K562 (cell line): ENCODE data around the gene CSTF1. TPM values are rescaled to one million over a fixed set of nuclear protein-coding genes. Genes with fewer than 3 reads are reported as not detected.

Experiments
- ATAC-seq: fragments of 200-7000 bp; cut with Tn5 transposase; 3 replicates; pipeline ENCODE4 v1.9.1; 2020; ENCODE audit warnings: moderate library complexity
- BruUV-seq: library from RNA; stranded (reverse); fragments of 400-500 nt; replicated peaks from 2 replicates; lab custom pipeline; 2021; lab: Mats Ljungman, UMichigan
- CTCF ChIA-PET: fragments of 300-600 bp; formaldehyde crosslinking; extraction: SDS; loops from one replicate; lab custom pipeline; 2021; ENCODE audit warnings: low intra/inter-chr PET ratio; lab: Yijun Ruan, JAX
- POLR2A ChIA-PET: fragments of 300-600, 350-650 bp; sonication (Branson Sonifier 250); formaldehyde crosslinking; extraction: SDS; loops from one replicate; lab custom pipeline; 2021; ENCODE audit warnings: antibody characterized with exemption, inconsistent platforms; lab: Yijun Ruan, JAX
- DNase-seq, 4 experiments: peaks; one replicate each; pipeline versions ENCODE4 v3.0.0 to v3.0.0-alpha.2; 2011 to 2018; ENCODE audit warnings: low spot score in 3 of 4, mixed read lengths in 3 of 4; ENCODE audit errors: extremely low read depth in 1 of 4
- FAIRE-seq: peaks from 2 replicates; lab custom pipeline; 2011; peaks lifted over from hg19 to GRCh38; lab: Jason Lieb, UNC
- H2AFZ ChIP-seq: 2 replicates; pipeline ENCODE4 v1.6.0; 2011; ENCODE audit warnings: low read depth, low read length, control low read depth, inconsistent platforms
- H3K27ac ChIP-seq: fragments of 200-600 bp; 3 replicates; pipeline ENCODE4 v1.8.0; 2011; ENCODE audit warnings: low read depth, mild to moderate bottlenecking, control low read depth, inconsistent platforms, low read length, moderate library complexity, mixed read lengths; ENCODE audit errors: extremely low read depth
- H3K27me3 ChIP-seq, 2 experiments: fragments of 300-600 bp in 1 of 2; 2 replicates in 1 of 2; 3 replicates in 1 of 2; pipeline versions ENCODE4 v1.6.0 to v1.8.0; 2011; ENCODE audit warnings: inconsistent platforms in 2 of 2, low read length in 2 of 2, mild to moderate bottlenecking in 1 of 2, mixed read lengths in 1 of 2, moderate library complexity in 1 of 2; ENCODE audit not compliant: control insufficient read depth in 2 of 2, insufficient read depth in 2 of 2
- H3K36me3 ChIP-seq: fragments of 300-600 bp; 3 replicates; pipeline ENCODE4 v1.8.0; 2011; ENCODE audit warnings: mild to moderate bottlenecking, low read length, inconsistent platforms; ENCODE audit not compliant: control insufficient read depth, insufficient read depth
- H3K4me1 ChIP-seq, 2 experiments: fragments of 200-600 bp in 1 of 2; replicated peaks in 1 of 2; 2 replicates in 1 of 2; 3 replicates in 1 of 2; pipeline versions ENCODE4 v1.5.1 to v1.8.0; 2011; ENCODE audit warnings: inconsistent platforms in 2 of 2, low read length in 2 of 2, mild to moderate bottlenecking in 1 of 2, mixed read lengths in 1 of 2, moderate library complexity in 1 of 2; ENCODE audit not compliant: control insufficient read depth in 2 of 2, insufficient read depth in 2 of 2
- H3K4me2 ChIP-seq: 2 replicates; pipeline ENCODE4 v1.6.1; 2011; ENCODE audit warnings: low read length, control low read depth, inconsistent platforms, mixed read lengths; ENCODE audit not compliant: insufficient read depth
- H3K4me3 ChIP-seq: fragments of 200-600 bp; sonication (generic), shearing (Covaris generic); 2 replicates; pipeline ENCODE4 v1.5.1; 2016; ENCODE audit warnings: control low read depth, inconsistent platforms
- H3K79me2 ChIP-seq: fragments of 200-600 bp; 3 replicates; pipeline ENCODE4 v1.8.0; 2011; ENCODE audit warnings: low read length, inconsistent platforms; ENCODE audit not compliant: control insufficient read depth, insufficient read depth
- H3K9ac ChIP-seq, 2 experiments: 2 replicates each; pipeline versions ENCODE4 v1.6.0 to v1.6.1; 2011; ENCODE audit warnings: low read depth in 2 of 2, low read length in 2 of 2, control low read depth in 1 of 2, inconsistent platforms in 1 of 2, mild to moderate bottlenecking in 1 of 2, mixed read lengths in 1 of 2; ENCODE audit not compliant: insufficient read depth in 1 of 2
- H3K9me1 ChIP-seq: one replicate; pipeline ENCODE4 v1.6.0; 2011; ENCODE audit warnings: inconsistent platforms, mild to moderate bottlenecking, low read length, moderate library complexity; ENCODE audit not compliant: control insufficient read depth, insufficient read depth
- H3K9me3 ChIP-seq: replicated peaks from 2 replicates; pipeline ENCODE4 v1.5.1; 2011; ENCODE audit warnings: low read depth, low read length, inconsistent platforms; ENCODE audit not compliant: control insufficient read depth, insufficient read depth
- H4K20me1 ChIP-seq: replicated peaks from 2 replicates; pipeline ENCODE4 v1.6.1; 2011; ENCODE audit warnings: low read length, inconsistent platforms, mixed read lengths; ENCODE audit not compliant: control insufficient read depth, insufficient read depth
- CHCHD3 ChIP-seq: fragments of 250-450 bp; sonication (Bioruptor Pico); IDR thresholded peaks from 2 replicates; pipeline ENCODE4 v2.1.2; 2022; ENCODE audit warnings: mild to moderate bottlenecking
- DMBX1 ChIP-seq: fragments of 250-450 bp; sonication (Bioruptor Pico); IDR thresholded peaks from 2 replicates; pipeline ENCODE4 v1.8.0; 2022; ENCODE audit warnings: inconsistent platforms, mild to moderate bottlenecking, moderate library complexity, borderline replicate concordance
- EZH2 ChIP-seq: IDR thresholded peaks from 2 replicates; pipeline ENCODE4 v1.6.1; 2012; ENCODE audit warnings: low read depth, mild to moderate bottlenecking, inconsistent platforms, low read length, borderline replicate concordance
- MXI1 ChIP-seq: IDR thresholded peaks from 2 replicates; pipeline ENCODE4 v1.6.1; 2011; ENCODE audit warnings: low read depth, mild to moderate bottlenecking, improper control_type of control experiment, low read length
- PTBP1 ChIP-seq: fragments of 200-400 bp; formaldehyde crosslinking; IDR thresholded peaks from 2 replicates; pipeline ENCODE4 v1.6.1; 2017; ENCODE audit warnings: low read depth, low read length
- SETDB1 ChIP-seq: IDR thresholded peaks from one replicate; pipeline ENCODE4 v1.6.1; 2012; ENCODE audit warnings: low read length, control low read depth, inconsistent platforms
- SMARCE1 ChIP-seq: fragments of 450-650 bp; IDR thresholded peaks from 2 replicates; pipeline ENCODE4 v1.7.1; 2016; ENCODE audit warnings: mild to moderate bottlenecking
- ZNF121 ChIP-seq: sonication (generic); formaldehyde crosslinking; conservative IDR thresholded peaks from 2 replicates; pipeline ENCODE4 v1.8.0; 2022; ENCODE audit warnings: missing genetic modification reagents
- ZNF253 ChIP-seq: fragments of 250-450 bp; sonication (Bioruptor Pico); conservative IDR thresholded peaks from 2 replicates; pipeline ENCODE4 v1.6.1; 2021; ENCODE audit warnings: mild to moderate bottlenecking
- ZNF431 ChIP-seq: sonication (generic); formaldehyde crosslinking; IDR thresholded peaks from 2 replicates; pipeline ENCODE4 v1.8.0; 2022; ENCODE audit warnings: mild to moderate bottlenecking, missing genetic modification reagents
- WGBS: fragments of 100-300 bp; shearing (Covaris generic); methylation state at CpG from one replicate; pipeline ENCODE4 v1.1.6; 2016; ENCODE audit warnings: low coverage, mixed read lengths; ENCODE audit not compliant: insufficient coverage; ENCODE audit errors: missing lambda C conversion rate; 5-methylcytosine and 5-hydroxymethylcytosine counted together
- in situ Hi-C: fragments of 300-500 bp; cut with MboI; formaldehyde crosslinking; loops from 4 replicates; pipeline ENCODE4 v1.15.0; 2018; ENCODE audit warnings: inconsistent platforms, mixed read lengths
- intact Hi-C: fragments of 100-400 bp; cut with micrococcal nuclease; formaldehyde crosslinking; loops from 2 replicates; pipeline ENCODE4 v1.14.2; 2022
- polyA plus RNA-seq, 8 experiments: library from polyadenylated mRNA; depleted of rRNA in 4 of 8; stranded (reverse) in 5 of 8; unstranded in 3 of 8; fragments of >200 nt; fragmentation: Nextera tagmentation in 2 of 8; fragmentation: Illumina TruSeq in 1 of 8; extraction: Ambion mirVana in 2 of 8; extraction: Trizol in 1 of 8; gene quantifications; 2 replicates each; pipeline versions ENCODE4 v1.2.1 to v1.2.3, GENCODE V29; 2011 to 2014; ENCODE audit warnings: inconsistent platforms in 1 of 8, missing spikeins in 1 of 8
- total RNA-seq, 7 experiments: library from RNA; depleted of rRNA in 6 of 7; stranded (reverse); fragments of >200 nt in 6 of 7; fragmentation: Illumina TruSeq in 2 of 7; extraction: Trizol in 2 of 7; gene quantifications; 2 replicates each; pipeline versions ENCODE4 v1.2.1 to v1.2.3, GENCODE V29; 2011 to 2021; ENCODE audit warnings: low replicate concordance in 1 of 7
- TF ChIP-seq, protein P1 (sequence below): fragments of 450-650 bp; conservative IDR thresholded peaks from 2 replicates; pipeline ENCODE4 v1.6.1; 2016; ENCODE audit warnings: missing genetic modification characterization, low read depth, mild to moderate bottlenecking, control low read depth, missing compliant biosample characterization

Gene CSTF1
- total and polyA plus RNA-seq, 9 of the 15 experiments (the other 6 are each of a cell fraction or from before 2014, with no cell fraction given) = 30.8 to 110 (median 53.4) TPM

DNA sequence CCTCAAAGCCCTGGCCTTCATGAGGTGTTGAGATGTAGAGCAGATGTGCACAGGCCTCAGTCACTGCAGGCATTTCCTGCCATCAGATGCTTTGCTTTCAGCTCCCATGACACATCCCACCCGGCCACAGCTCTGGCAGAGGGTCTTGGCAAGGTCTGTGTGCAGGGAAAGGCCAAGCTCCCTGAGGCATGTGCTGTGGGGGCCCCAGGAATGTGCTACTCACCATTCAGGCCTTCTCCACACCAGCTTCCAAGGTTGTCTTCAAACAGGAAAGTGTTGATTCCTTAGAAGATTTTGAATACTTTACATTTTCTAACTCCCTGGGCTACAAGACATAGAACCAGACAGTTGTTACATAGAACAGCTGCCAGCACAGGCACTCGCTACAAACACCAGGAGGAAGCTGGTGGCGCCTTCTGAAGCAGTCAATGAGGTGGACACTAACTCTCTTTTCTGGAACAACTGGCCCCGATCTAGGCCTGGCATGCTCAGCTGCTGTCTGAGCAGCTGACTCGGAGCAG, 47.4 kb downstream of the CSTF1 start:
- no peak overlapping the region for H2AFZ ChIP-seq
- no peaks in the 10 kb centered on the region for H3K9me3 ChIP-seq
- no peak overlapping the region for H3K4me3 ChIP-seq
- in situ Hi-C loops = no loop called here
- no peak for DNase-seq
- H3K36me3 ChIP-seq = peaks cover 85% of the 10 kb centered on the region
- H3K4me1 ChIP-seq = no peaks in the 10 kb centered on the region
- no TSS peak for BruUV-seq
- FAIRE-seq = no peak
- no peak for ATAC-seq
- intact Hi-C loops = no loop called here
- no peak overlapping the region for H3K27ac ChIP-seq
- H3K9me1 ChIP-seq = no peaks in the 10 kb centered on the region
- ChIA-PET POLR2A (interaction anchor here (1.5 kb wide), 1 partner anchor 28 kb away, joined by 5 read pairs; the partner anchor contains the start of gene CASS4), CTCF (no interaction called here)
- no peaks in the 10 kb centered on the region for H3K27me3 ChIP-seq
- H3K79me2 ChIP-seq = peaks cover 31% of the 10 kb centered on the region
- no peak overlapping the region for H3K9ac ChIP-seq
- no peaks in the 10 kb centered on the region; the same call in 1 of the 2 replicates for H4K20me1 ChIP-seq
- 80% methylated on average over 5 of the region's 5 CpGs for WGBS
- H3K4me2 ChIP-seq = no peak overlapping the region
- TF ChIP-seq PTBP1 (no peak), EZH2 (no peak), ZNF431 (CRISPR knock-in tag) (no peak), ZNF253 (no peak), SETDB1 (no peak), DMBX1 (CRISPR knock-in tag) (no peak), CHCHD3 (CRISPR knock-in tag) (no peak), MXI1 (no peak), SMARCE1 (no peak), ZNF121 (no peak)
- TF ChIP-seq, protein P1, sequence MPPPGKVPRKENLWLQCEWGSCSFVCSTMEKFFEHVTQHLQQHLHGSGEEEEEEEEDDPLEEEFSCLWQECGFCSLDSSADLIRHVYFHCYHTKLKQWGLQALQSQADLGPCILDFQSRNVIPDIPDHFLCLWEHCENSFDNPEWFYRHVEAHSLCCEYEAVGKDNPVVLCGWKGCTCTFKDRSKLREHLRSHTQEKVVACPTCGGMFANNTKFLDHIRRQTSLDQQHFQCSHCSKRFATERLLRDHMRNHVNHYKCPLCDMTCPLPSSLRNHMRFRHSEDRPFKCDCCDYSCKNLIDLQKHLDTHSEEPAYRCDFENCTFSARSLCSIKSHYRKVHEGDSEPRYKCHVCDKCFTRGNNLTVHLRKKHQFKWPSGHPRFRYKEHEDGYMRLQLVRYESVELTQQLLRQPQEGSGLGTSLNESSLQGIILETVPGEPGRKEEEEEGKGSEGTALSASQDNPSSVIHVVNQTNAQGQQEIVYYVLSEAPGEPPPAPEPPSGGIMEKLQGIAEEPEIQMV (tag) = no peak
- TF ChIP-seq, all 486 proteins: peak for 0
